SK-N-SH (cell line): ENCODE measurements around the gene PRR20G. TPM values are rescaled to one million over a fixed set of nuclear protein-coding genes. Genes with fewer than 3 reads are reported as not detected.

ENCODE experiments used
- CTCF ChIA-PET: fragments of 300-600, 350-600 bp; formaldehyde crosslinking; extraction: SDS; loops from one replicate; lab custom pipeline; 2021; lab: Yijun Ruan, JAX
- POLR2A ChIA-PET: fragments of 350-600 bp; sonication (Branson Sonifier 250); formaldehyde crosslinking; extraction: SDS; loops from one replicate; lab custom pipeline; 2020; ENCODE audit warnings: antibody characterized with exemption, inconsistent platforms; lab: Yijun Ruan, JAX
- DNase-seq: peaks from one replicate; pipeline ENCODE4 v3.0.0; 2012
- H2AFZ ChIP-seq: fragments of 200-600 bp; sonication (generic); 2 replicates; pipeline ENCODE4 v1.8.1; 2016; ENCODE audit warnings: antibody characterized with exemption, mild to moderate bottlenecking, low read depth
- H3F3A ChIP-seq: fragments of 200-600 bp; sonication (generic); replicated peaks from 2 replicates; pipeline ENCODE3; 2016; ENCODE audit warnings: antibody characterized with exemption, mild to moderate bottlenecking; ENCODE audit not compliant: insufficient read depth
- H3K27ac ChIP-seq, 2 experiments: fragments of 200-500 bp in 1 of 2; fragments of 200-600 bp in 1 of 2; sonication (Bioruptor generic) in 1 of 2; sonication (generic), shearing (Covaris generic) in 1 of 2; 2 replicates each; pipeline versions ENCODE4 v1.5.1 to v1.6.1; 2014 to 2016; ENCODE audit warnings: low read depth in 2 of 2, inconsistent platforms in 1 of 2, low read length in 1 of 2, mild to moderate bottlenecking in 1 of 2, mixed read lengths in 1 of 2
- H3K27me3 ChIP-seq: fragments of 200-600 bp; sonication (generic), shearing (Covaris generic); 2 replicates; pipeline ENCODE4 v1.6.1; 2016; ENCODE audit warnings: mixed run types; ENCODE audit not compliant: insufficient read depth
- H3K36me3 ChIP-seq, 2 experiments: fragments of 200-500 bp in 1 of 2; fragments of 200-600 bp in 1 of 2; sonication (Bioruptor generic) in 1 of 2; sonication (generic) in 1 of 2; replicated peaks in 1 of 2; 2 replicates each; pipeline versions ENCODE3 to v1.5.1; 2014 to 2016; ENCODE audit warnings: low read length in 1 of 2, mild to moderate bottlenecking in 1 of 2; ENCODE audit not compliant: insufficient read depth in 2 of 2, control insufficient read depth in 1 of 2
- H3K4me1 ChIP-seq, 2 experiments: fragments of 200-500 bp in 1 of 2; fragments of 200-600 bp in 1 of 2; sonication (Bioruptor generic) in 1 of 2; sonication (generic), shearing (Covaris generic) in 1 of 2; 2 replicates each; pipeline versions ENCODE4 v1.5.1 to v1.6.1; 2014 to 2016; ENCODE audit warnings: low read depth in 1 of 2, low read length in 1 of 2, mixed run types in 1 of 2; ENCODE audit not compliant: insufficient read depth in 2 of 2, control insufficient read depth in 1 of 2
- H3K4me2 ChIP-seq: fragments of 200-600 bp; sonication (generic), shearing (Covaris generic); 2 replicates; pipeline ENCODE4 v1.6.1; 2017; ENCODE audit warnings: mixed run types
- H3K4me3 ChIP-seq, 2 experiments: fragments of 200-500 bp in 1 of 2; fragments of 200-600 bp in 1 of 2; sonication (Bioruptor generic) in 1 of 2; sonication (generic), shearing (Covaris generic) in 1 of 2; 2 replicates each; pipeline versions ENCODE4 v1.5.1 to v1.8.1; 2014 to 2016; ENCODE audit warnings: low read depth in 2 of 2, inconsistent platforms in 1 of 2, low read length in 1 of 2, mild to moderate bottlenecking in 1 of 2, mixed read lengths in 1 of 2, moderate library complexity in 1 of 2
- H3K79me2 ChIP-seq: fragments of 200-600 bp; sonication (generic); 2 replicates; pipeline ENCODE4 v1.8.1; 2017; ENCODE audit warnings: mild to moderate bottlenecking; ENCODE audit not compliant: insufficient read depth
- H3K9ac ChIP-seq: fragments of 200-600 bp; sonication (generic); 2 replicates; pipeline ENCODE4 v1.6.1; 2017; ENCODE audit warnings: mixed run types
- H3K9me2 ChIP-seq: fragments of 200-600 bp; sonication (generic); 2 replicates; pipeline ENCODE4 v1.6.1; 2017; ENCODE audit warnings: mixed run types
- H3K9me3 ChIP-seq: fragments of 200-600 bp; sonication (generic); 2 replicates; pipeline ENCODE4 v1.6.1; 2017; ENCODE audit warnings: mixed run types, mild to moderate bottlenecking, moderate library complexity
- H4K20me1 ChIP-seq: fragments of 200-600 bp; sonication (generic); 2 replicates; pipeline ENCODE4 v1.6.1; 2017; ENCODE audit warnings: mild to moderate bottlenecking, mixed run types; ENCODE audit not compliant: insufficient read depth
- ELF1 ChIP-seq: IDR thresholded peaks from 2 replicates; pipeline ENCODE4 v1.4.0; 2012
- EZH2phosphoT487 ChIP-seq: fragments of 200-600 bp; sonication (generic); IDR thresholded peaks from 2 replicates; pipeline ENCODE4 v1.6.1; 2017; ENCODE audit warnings: low read depth, mixed run types, mild to moderate bottlenecking, antibody characterized with exemption, moderate library complexity, borderline replicate concordance
- FOSL2 ChIP-seq: IDR thresholded peaks from 2 replicates; pipeline ENCODE4 v1.4.0; 2012; ENCODE audit warnings: low read depth, mild to moderate bottlenecking, moderate library complexity, borderline replicate concordance
- FOXJ3 ChIP-seq: sonication (generic); formaldehyde crosslinking; IDR thresholded peaks from 2 replicates; pipeline ENCODE4 v1.5.1; 2020; ENCODE audit warnings: mild to moderate bottlenecking, missing genetic modification reagents
- FOXM1 ChIP-seq: IDR thresholded peaks from 2 replicates; pipeline ENCODE4 v1.4.0; 2012; ENCODE audit warnings: low read depth, mild to moderate bottlenecking
- GATA2 ChIP-seq: sonication (generic); formaldehyde crosslinking; IDR thresholded peaks from 2 replicates; pipeline ENCODE4 v1.5.0; 2020; ENCODE audit warnings: mild to moderate bottlenecking, missing genetic modification reagents
- MEF2A ChIP-seq: IDR thresholded peaks from 2 replicates; pipeline ENCODE4 v1.4.0; 2012; ENCODE audit warnings: low read depth, borderline replicate concordance
- MXI1 ChIP-seq: IDR thresholded peaks from 2 replicates; pipeline ENCODE4 v1.6.1; 2012; ENCODE audit warnings: mild to moderate bottlenecking, low read depth, low read length, improper control_type of control experiment
- NRF1 ChIP-seq: IDR thresholded peaks from 2 replicates; pipeline ENCODE4 v1.6.1; 2012; ENCODE audit warnings: low read depth, mild to moderate bottlenecking, low read length
- POLR2AphosphoS5 ChIP-seq: IDR thresholded peaks from 2 replicates; pipeline ENCODE4 v1.6.1; 2012; ENCODE audit warnings: low read depth, low read length
- RCOR1 ChIP-seq: fragments of 150-350 bp; IDR thresholded peaks from 2 replicates; pipeline ENCODE4 v1.6.1; 2017; ENCODE audit warnings: antibody characterized with exemption, low read length
- RFX5 ChIP-seq: IDR thresholded peaks from 2 replicates; pipeline ENCODE4 v1.6.1; 2012; ENCODE audit warnings: mild to moderate bottlenecking, improper control_type of control experiment, low read length
- SIN3A ChIP-seq: IDR thresholded peaks from 2 replicates; pipeline ENCODE4 v1.6.1; 2012; ENCODE audit warnings: low read depth, mild to moderate bottlenecking, low read length, moderate library complexity, borderline replicate concordance
- SMC3 ChIP-seq: IDR thresholded peaks from 2 replicates; pipeline ENCODE4 v1.6.1; 2012; ENCODE audit warnings: low read depth, low read length, improper control_type of control experiment
- TEAD4 ChIP-seq: IDR thresholded peaks from 2 replicates; pipeline ENCODE4 v1.4.0; 2012; ENCODE audit warnings: mild to moderate bottlenecking, borderline replicate concordance; ENCODE audit not compliant: insufficient read depth
- YY1 ChIP-seq: IDR thresholded peaks from 2 replicates; pipeline ENCODE4 v1.4.0; 2012; ENCODE audit warnings: low read depth, mild to moderate bottlenecking
- WGBS: methylation state at CpG from one replicate; pipeline ENCODE4 v1.1.6; 2017; ENCODE audit warnings: low lambda C conversion rate; 5-methylcytosine and 5-hydroxymethylcytosine counted together
- polyA plus RNA-seq, 3 experiments: library from polyadenylated mRNA; depleted of rRNA; stranded (reverse); fragments of >200 nt; gene quantifications; 2 replicates each; pipeline ENCODE4 v1.2.3, GENCODE V29; 2012
- TF ChIP-seq, protein P1 (sequence below): IDR thresholded peaks from 2 replicates; pipeline ENCODE4 v1.4.0; 2012; ENCODE audit warnings: low read depth
- TF ChIP-seq, protein P2 (sequence below): IDR thresholded peaks from 2 replicates; pipeline ENCODE4 v1.4.0; 2012; ENCODE audit warnings: low read depth, borderline replicate concordance
- TF ChIP-seq, protein P3 (sequence below): IDR thresholded peaks from 2 replicates; pipeline ENCODE4 v1.4.0; 2012; ENCODE audit warnings: low read depth, borderline replicate concordance
- TF ChIP-seq, protein P4 (sequence below): fragments of 200-600 bp; sonication (generic); IDR thresholded peaks from 2 replicates; pipeline ENCODE4 v1.6.1; 2017; ENCODE audit warnings: antibody characterized with exemption, mild to moderate bottlenecking, moderate library complexity

Gene PRR20G
- polyA plus RNA-seq, 1 of the 3 experiments (the other 2 are of a cell fraction), result not detected

DNA sequence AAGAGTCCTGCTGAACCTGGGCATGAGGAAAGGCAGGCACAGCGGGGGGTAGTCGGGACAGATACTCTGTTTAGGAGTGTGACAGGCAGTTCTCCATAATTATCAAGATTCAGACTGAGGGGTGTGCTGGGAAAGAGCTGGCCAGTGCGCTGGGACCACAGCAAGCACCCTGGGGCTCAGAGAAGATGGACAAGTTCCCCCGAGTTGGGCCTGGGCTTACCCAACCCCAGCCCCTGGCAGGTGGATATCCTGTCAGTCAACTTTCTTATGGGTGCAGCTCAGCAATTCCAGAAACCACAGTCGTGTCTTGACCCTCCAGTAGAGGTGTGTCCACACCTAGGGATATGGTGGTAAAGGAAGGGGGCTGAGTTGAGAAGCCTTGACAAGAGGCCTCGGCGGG is 49.2 kb upstream of the PRR20G start:
- H3K79me2 ChIP-seq, result no peaks in the 10 kb centered on the region
- no peak overlapping the region for H3K9ac ChIP-seq
- CTCF ChIA-PET, result no interaction called here
- no peaks in the 10 kb centered on the region for H3K9me2 ChIP-seq
- no peak for DNase-seq
- H3K4me1 ChIP-seq, result no peaks in the 10 kb centered on the region
- H2AFZ ChIP-seq, result no peak overlapping the region
- TF ChIP-seq EZH2phosphoT487 (no peak), FOSL2 (no peak), GATA2 (CRISPR knock-in tag) (no peak), FOXM1 (no peak), POLR2AphosphoS5 (no peak), SIN3A (no peak), ELF1 (no peak), SMC3 (no peak)
- TF ChIP-seq, protein P1, sequence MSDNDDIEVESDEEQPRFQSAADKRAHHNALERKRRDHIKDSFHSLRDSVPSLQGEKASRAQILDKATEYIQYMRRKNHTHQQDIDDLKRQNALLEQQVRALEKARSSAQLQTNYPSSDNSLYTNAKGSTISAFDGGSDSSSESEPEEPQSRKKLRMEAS, result no peak
- TF ChIP-seq, protein P2, sequence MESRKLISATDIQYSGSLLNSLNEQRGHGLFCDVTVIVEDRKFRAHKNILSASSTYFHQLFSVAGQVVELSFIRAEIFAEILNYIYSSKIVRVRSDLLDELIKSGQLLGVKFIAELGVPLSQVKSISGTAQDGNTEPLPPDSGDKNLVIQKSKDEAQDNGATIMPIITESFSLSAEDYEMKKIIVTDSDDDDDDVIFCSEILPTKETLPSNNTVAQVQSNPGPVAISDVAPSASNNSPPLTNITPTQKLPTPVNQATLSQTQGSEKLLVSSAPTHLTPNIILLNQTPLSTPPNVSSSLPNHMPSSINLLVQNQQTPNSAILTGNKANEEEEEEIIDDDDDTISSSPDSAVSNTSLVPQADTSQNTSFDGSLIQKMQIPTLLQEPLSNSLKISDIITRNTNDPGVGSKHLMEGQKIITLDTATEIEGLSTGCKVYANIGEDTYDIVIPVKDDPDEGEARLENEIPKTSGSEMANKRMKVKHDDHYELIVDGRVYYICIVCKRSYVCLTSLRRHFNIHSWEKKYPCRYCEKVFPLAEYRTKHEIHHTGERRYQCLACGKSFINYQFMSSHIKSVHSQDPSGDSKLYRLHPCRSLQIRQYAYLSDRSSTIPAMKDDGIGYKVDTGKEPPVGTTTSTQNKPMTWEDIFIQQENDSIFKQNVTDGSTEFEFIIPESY, result no peak
- no peaks in the 10 kb centered on the region for H3K27me3 ChIP-seq
- H3K36me3 ChIP-seq, result no peaks in the 10 kb centered on the region
- WGBS, result 44% methylated on average over 7 of the region's 7 CpGs
- H3F3A ChIP-seq, result no peaks in the 10 kb centered on the region
- no peak overlapping the region for H3K4me2 ChIP-seq
- H4K20me1 ChIP-seq, result no peaks in the 10 kb centered on the region
- no peak overlapping the region for H3K27ac ChIP-seq
- H3K4me3 ChIP-seq, result no peak overlapping the region
- POLR2A ChIA-PET, result interaction anchor here (1.2 kb wide), 1 partner anchor 11 kb away, joined by 3 read pairs; no protein-coding TSS in a partner anchor
- no peaks in the 10 kb centered on the region; the same call in 1 of the 2 replicates for H3K9me3 ChIP-seq

DNA sequence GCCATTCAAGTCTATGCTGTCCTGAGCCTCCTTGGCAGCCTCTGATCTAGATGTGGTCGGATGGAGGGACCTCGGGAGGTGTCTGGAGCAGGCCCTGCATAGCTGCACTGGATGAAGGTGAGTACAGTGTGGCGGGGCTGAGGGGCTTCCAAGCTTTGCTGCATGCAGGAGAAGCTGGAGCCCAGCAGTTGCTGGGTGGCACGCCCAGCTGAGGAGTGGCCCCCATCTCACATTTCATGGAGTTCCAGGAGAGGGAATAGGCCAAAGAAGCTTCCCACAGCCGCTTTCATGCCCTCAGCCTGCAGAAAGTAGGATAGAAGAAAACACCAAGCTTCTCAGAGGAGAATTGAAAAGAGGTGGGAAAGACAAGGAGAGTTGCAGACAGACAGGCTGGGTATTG is 48.3 kb upstream of the PRR20G start:
- Histone ChIP-seq H3K4me1 (no peaks in the 10 kb centered on the region), H3K79me2 (no peaks in the 10 kb centered on the region), H3K27ac (no peak overlapping the region), H3F3A (no peaks in the 10 kb centered on the region), H3K9me2 (no peaks in the 10 kb centered on the region), H3K4me3 (no peak overlapping the region), H2AFZ (no peak overlapping the region), H3K4me2 (no peak overlapping the region), H4K20me1 (no peaks in the 10 kb centered on the region), H3K36me3 (no peaks in the 10 kb centered on the region), H3K9me3 (peaks cover 4% of the 10 kb centered on the region), H3K27me3 (no peaks in the 10 kb centered on the region), H3K9ac (no peak overlapping the region)
- no peak for TF ChIP-seq MEF2A
- no peak for TF ChIP-seq FOSL2
- TF ChIP-seq YY1, result no peak
- no peak for TF ChIP-seq POLR2AphosphoS5
- TF ChIP-seq, protein P1, result no peak
- no peak for TF ChIP-seq RCOR1
- TF ChIP-seq, protein P3, sequence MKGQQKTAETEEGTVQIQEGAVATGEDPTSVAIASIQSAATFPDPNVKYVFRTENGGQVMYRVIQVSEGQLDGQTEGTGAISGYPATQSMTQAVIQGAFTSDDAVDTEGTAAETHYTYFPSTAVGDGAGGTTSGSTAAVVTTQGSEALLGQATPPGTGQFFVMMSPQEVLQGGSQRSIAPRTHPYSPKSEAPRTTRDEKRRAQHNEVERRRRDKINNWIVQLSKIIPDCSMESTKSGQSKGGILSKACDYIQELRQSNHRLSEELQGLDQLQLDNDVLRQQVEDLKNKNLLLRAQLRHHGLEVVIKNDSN, result no peak
- TF ChIP-seq, protein P4, sequence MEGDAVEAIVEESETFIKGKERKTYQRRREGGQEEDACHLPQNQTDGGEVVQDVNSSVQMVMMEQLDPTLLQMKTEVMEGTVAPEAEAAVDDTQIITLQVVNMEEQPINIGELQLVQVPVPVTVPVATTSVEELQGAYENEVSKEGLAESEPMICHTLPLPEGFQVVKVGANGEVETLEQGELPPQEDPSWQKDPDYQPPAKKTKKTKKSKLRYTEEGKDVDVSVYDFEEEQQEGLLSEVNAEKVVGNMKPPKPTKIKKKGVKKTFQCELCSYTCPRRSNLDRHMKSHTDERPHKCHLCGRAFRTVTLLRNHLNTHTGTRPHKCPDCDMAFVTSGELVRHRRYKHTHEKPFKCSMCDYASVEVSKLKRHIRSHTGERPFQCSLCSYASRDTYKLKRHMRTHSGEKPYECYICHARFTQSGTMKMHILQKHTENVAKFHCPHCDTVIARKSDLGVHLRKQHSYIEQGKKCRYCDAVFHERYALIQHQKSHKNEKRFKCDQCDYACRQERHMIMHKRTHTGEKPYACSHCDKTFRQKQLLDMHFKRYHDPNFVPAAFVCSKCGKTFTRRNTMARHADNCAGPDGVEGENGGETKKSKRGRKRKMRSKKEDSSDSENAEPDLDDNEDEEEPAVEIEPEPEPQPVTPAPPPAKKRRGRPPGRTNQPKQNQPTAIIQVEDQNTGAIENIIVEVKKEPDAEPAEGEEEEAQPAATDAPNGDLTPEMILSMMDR, result no peak
- no peak for TF ChIP-seq RFX5
- no peak for TF ChIP-seq NRF1
- TF ChIP-seq MXI1, result no peak
- no peak for TF ChIP-seq TEAD4
- no peak for TF ChIP-seq SIN3A
- no peak for TF ChIP-seq FOXM1
- no peak for TF ChIP-seq FOXJ3
- 3% methylated on average over 4 of the region's 5 CpGs for WGBS
- ChIA-PET CTCF (no interaction called here), POLR2A (interaction anchor here (1.2 kb wide), 1 partner anchor 10 kb away, joined by 3 read pairs; no protein-coding TSS in a partner anchor)
- no peak for DNase-seq
